ENCODE data around the gene LGALS4. TPM values are rescaled to one million over a fixed set of nuclear protein-coding genes. Genes with fewer than 3 reads are reported as not detected.

Gene LGALS4
- total RNA-seq, 2 donors from 2014 or later, result 6,357 to 8,309 TPM

GRCh38 chr19:38852231-38853044, 39.7 kb upstream of the LGALS4 start:
- Histone ChIP-seq H3K9ac (ENCODE audit: low read depth in 2 of 2, low read length in 2 of 2) (peak overlapping the region; percentile 81 to 85), H3K27ac (peak overlapping the region; percentile 94), H3K4me1 (peaks cover 6% of the 10 kb centered on the region), H3K36me3 (no peaks in the 10 kb centered on the region), H3K27me3 (no peaks in the 10 kb centered on the region), H3K4me3 (peak overlapping the region; percentile 68), H3K9me3 (no peaks in the 10 kb centered on the region)
- TF ChIP-seq CTCF (IDR thresholded peaks at IDR 0.05), result no peak
- peak; percentile 75 for DNase-seq
- intact Hi-C loops (cut with DNase I), result no loop called here

GRCh38 chr19:38851622-38852230, 39.0 kb upstream of the LGALS4 start:
- H3K9ac ChIP-seq (ENCODE audit: low read depth in 2 of 2, low read length in 2 of 2), result peak overlapping the region; percentile 91 to 100
- peaks cover 4% of the 10 kb centered on the region for H3K36me3 ChIP-seq
- peak; percentile 96 for DNase-seq
- peak overlapping the region; percentile 100 for H3K27ac ChIP-seq
- H3K4me3 ChIP-seq, result peak overlapping the region; percentile 68
- H3K9me3 ChIP-seq, result no peaks in the 10 kb centered on the region
- intact Hi-C loops (cut with DNase I), result no loop called here
- H3K27me3 ChIP-seq, result no peaks in the 10 kb centered on the region
- H3K4me1 ChIP-seq, result peaks cover 6% of the 10 kb centered on the region
- no peak for TF ChIP-seq CTCF (IDR thresholded peaks at IDR 0.05)

- H3K4me1 ChIP-seq, result peaks cover 6% of the 10 kb centered on the region
- peak overlapping the region; percentile 100 for H3K27ac ChIP-seq
- peak; percentile 56 for DNase-seq
- no peak for TF ChIP-seq CTCF (IDR thresholded peaks at IDR 0.05)
- H3K9ac ChIP-seq (ENCODE audit: low read depth in 2 of 2, low read length in 2 of 2), result peak overlapping the region; percentile 91 to 100
- peaks cover 9% of the 10 kb centered on the region for H3K36me3 ChIP-seq
- H3K4me3 ChIP-seq, result peak overlapping the region; percentile 68
- intact Hi-C loops (cut with DNase I), result no loop called here
- H3K9me3 ChIP-seq, result no peaks in the 10 kb centered on the region
- no peaks in the 10 kb centered on the region for H3K27me3 ChIP-seq
Observed at GRCh38 chr19:38850976-38851621, 38.4 kb upstream of the LGALS4 start.

- peaks cover 6% of the 10 kb centered on the region for H3K4me1 ChIP-seq
- peak overlapping the region; percentile 68 for H3K4me3 ChIP-seq
- H3K27ac ChIP-seq, result peak overlapping the region; percentile 100
- peak overlapping the region; percentile 91 to 100 for H3K9ac ChIP-seq (ENCODE audit: low read depth in 2 of 2, low read length in 2 of 2)
- H3K27me3 ChIP-seq, result no peaks in the 10 kb centered on the region
- TF ChIP-seq CTCF (IDR thresholded peaks at IDR 0.05), result no peak
- intact Hi-C loops (cut with DNase I), result no loop called here
- no peaks in the 10 kb centered on the region for H3K9me3 ChIP-seq
- no peak for DNase-seq
- H3K36me3 ChIP-seq, result peaks cover 15% of the 10 kb centered on the region
Observed at GRCh38 chr19:38850436-38850975, 37.8 kb upstream of the LGALS4 start.

- Histone ChIP-seq H3K4me1 (peaks cover 6% of the 10 kb centered on the region), H3K36me3 (peaks cover 21% of the 10 kb centered on the region), H3K9me3 (no peaks in the 10 kb centered on the region), H3K27me3 (no peaks in the 10 kb centered on the region), H3K4me3 (peak within 1 kb of the TSS; percentile 86), H3K27ac (peak within 1 kb of the TSS; percentile 100), H3K9ac (ENCODE audit: low read depth in 2 of 2, low read length in 2 of 2) (peak within 1 kb of the TSS; percentile 91 to 100)
- peak; percentile 100 for DNase-seq
- peak; percentile 52 for TF ChIP-seq CTCF (IDR thresholded peaks at IDR 0.05)
- intact Hi-C loops (cut with DNase I), result loop anchor here (5.0 kb wide), 1 partner anchor 38 kb away; the partner anchor contains the start of gene LGALS4
Observed at GRCh38 chr19:38849860-38850435, 37.2 kb upstream of the LGALS4 start, which contains the start of gene HNRNPL. TSS of gene HNRNPL (minus strand) at chr19:38849986. CDS start at chr19:38849966, 20 bp downstream.
